ENCODE measurements around the gene TMEM131L. TPM values are rescaled to one million over a fixed set of nuclear protein-coding genes. Genes with fewer than 3 reads are reported as not detected.
A peak's percentile ranks its signal among the peaks of the same experiment; 100 is the strongest.
"Not testable (repeated sequence)": the region's sequence is repeated elsewhere in the genome, so short reads cannot be mapped to it uniquely, and the experiment has no call there.

The TMEM131L gene
- total RNA-seq, 1 donor from 2014 or later, result 18.9 TPM

DNA sequence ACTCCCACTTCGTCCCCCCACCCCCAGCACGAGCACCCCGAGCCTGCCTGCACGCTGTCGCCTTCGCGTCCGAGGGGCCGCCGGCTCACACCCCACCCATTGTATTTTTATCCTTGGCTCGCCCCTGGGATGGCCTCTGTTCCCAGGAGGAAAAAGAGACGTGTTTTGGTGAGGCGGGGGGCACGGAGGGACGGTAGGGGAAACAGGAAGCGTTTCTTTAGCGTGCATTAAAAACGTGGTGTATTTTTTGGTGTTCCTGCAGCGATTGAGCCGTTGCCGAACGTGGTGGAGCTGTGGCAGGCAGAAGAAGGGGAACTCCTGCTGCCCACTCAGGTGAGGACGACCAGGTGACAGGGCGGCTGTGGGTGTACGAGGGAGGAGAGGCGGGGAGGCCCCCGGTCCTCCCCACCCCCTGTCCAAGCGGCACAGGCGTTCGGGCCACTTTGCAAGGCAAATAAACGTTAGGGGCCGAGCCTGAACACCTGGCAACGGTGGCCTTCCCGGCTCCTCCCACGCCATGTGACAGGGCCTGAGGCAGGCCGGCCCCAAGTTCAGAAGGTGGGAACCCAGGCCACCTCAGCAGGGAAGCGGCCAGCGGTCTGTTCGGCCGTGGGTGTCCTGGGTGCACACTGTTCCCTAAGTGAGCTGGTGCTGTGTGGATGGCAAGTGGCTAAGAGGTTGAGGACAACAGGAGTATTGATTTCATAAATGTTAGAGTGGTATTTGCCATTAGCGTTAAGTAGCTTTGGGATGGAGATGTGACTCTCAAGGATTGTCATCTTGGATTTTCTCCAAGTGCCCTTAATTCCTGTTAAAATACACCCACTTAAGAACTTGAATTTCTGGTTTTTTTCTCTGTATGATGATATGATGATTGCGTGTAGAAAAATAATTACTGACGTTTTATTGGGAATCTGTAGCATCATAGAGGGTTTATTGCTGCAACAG lies 1.1 kb downstream of the TMEM131L start:
- DNase-seq (ENCODE audit: low spot score, unreplicated experiment), result peak; percentile 52
- Mint-ChIP-seq H3K9me3 (ENCODE audit: low read depth) (no peaks in the 10 kb centered on the region), H3K4me3 (ENCODE audit: low read depth) (peak overlapping the region; percentile 87), H3K27ac (peak overlapping the region; percentile 85), H3K4me1 (ENCODE audit: low read depth) (peaks cover 9% of the 10 kb centered on the region), H3K36me3 (ENCODE audit: insufficient read depth) (peaks cover 1% of the 10 kb centered on the region), H3K27me3 (peaks cover 24% of the 10 kb centered on the region)
- no peak for TF ChIP-seq CTCF (IDR thresholded peaks at IDR 0.05; ENCODE audit: unreplicated experiment)

- no peak for DNase-seq (ENCODE audit: low spot score, unreplicated experiment)
- no peak overlapping the region for H3K27ac Mint-ChIP-seq
- H3K36me3 Mint-ChIP-seq (ENCODE audit: insufficient read depth), result peaks cover 1% of the 10 kb centered on the region
- peaks cover 24% of the 10 kb centered on the region for H3K27me3 Mint-ChIP-seq
- H3K4me3 Mint-ChIP-seq (ENCODE audit: low read depth), result peak overlapping the region; percentile 87
- TF ChIP-seq CTCF (IDR thresholded peaks at IDR 0.05; ENCODE audit: unreplicated experiment), result no peak
- H3K9me3 Mint-ChIP-seq (ENCODE audit: low read depth), result no peaks in the 10 kb centered on the region
- H3K4me1 Mint-ChIP-seq (ENCODE audit: low read depth), result peaks cover 9% of the 10 kb centered on the region
Measured at GRCh38 chr4:153467897-153468262, 1.7 kb downstream of the TMEM131L start.

DNA sequence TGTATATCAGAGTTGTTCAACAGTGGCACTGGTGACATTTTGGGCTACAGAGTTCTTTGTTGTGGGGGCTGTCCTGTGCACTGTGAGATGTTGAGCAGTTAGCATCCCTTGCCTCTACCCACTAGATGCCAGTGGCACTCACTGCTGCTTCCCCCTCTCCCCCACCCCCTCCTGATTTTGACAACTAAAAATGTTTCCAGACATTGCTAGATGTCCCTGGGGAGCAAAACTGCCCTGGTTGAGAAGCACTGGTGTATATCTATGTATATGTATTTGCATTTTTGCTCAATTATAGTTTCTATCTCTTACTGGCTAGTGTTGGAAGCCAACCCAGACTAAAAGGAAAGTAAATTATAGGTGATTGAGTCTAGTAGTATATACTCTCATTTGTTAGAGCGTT lies 2.4 kb downstream of the TMEM131L start:
- H3K4me3 Mint-ChIP-seq (ENCODE audit: low read depth), result no peak overlapping the region
- TF ChIP-seq CTCF (IDR thresholded peaks at IDR 0.05; ENCODE audit: unreplicated experiment), result no peak
- DNase-seq (ENCODE audit: low spot score, unreplicated experiment), result no peak
- peaks cover 21% of the 10 kb centered on the region for H3K27me3 Mint-ChIP-seq
- no peak overlapping the region for H3K27ac Mint-ChIP-seq
- H3K9me3 Mint-ChIP-seq (ENCODE audit: low read depth), result no peaks in the 10 kb centered on the region
- peaks cover 9% of the 10 kb centered on the region for H3K4me1 Mint-ChIP-seq (ENCODE audit: low read depth)
- H3K36me3 Mint-ChIP-seq (ENCODE audit: insufficient read depth), result peaks cover 3% of the 10 kb centered on the region

DNA sequence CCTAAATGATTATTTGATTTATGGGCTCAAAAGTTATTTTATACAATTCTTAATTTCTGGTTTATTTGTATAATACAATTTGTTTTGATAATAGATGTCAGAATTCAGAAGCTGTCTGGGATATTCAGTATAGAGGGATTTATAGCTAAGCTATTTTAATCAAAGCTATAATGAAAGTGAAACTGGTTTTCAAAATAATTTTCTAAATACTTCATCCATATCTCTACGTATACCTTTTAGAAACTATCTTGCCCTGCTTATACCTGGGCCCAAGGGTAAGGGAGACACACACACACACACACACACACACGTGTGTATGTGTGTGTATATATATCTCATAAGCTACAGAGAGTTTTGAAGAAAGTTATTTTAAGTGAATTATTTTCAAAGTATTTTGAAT lies 2.9 kb downstream of the TMEM131L start:
- Mint-ChIP-seq H3K27ac (no peak overlapping the region), H3K36me3 (ENCODE audit: insufficient read depth) (peaks cover 3% of the 10 kb centered on the region), H3K27me3 (peaks cover 18% of the 10 kb centered on the region), H3K4me3 (ENCODE audit: low read depth) (no peak overlapping the region), H3K9me3 (ENCODE audit: low read depth) (no peaks in the 10 kb centered on the region), H3K4me1 (ENCODE audit: low read depth) (peaks cover 9% of the 10 kb centered on the region)
- no peak for DNase-seq (ENCODE audit: low spot score, unreplicated experiment)
- TF ChIP-seq CTCF (IDR thresholded peaks at IDR 0.05; ENCODE audit: unreplicated experiment), result no peak

- not testable (repeated sequence) for H3K27ac Mint-ChIP-seq; H3K4me3 Mint-ChIP-seq (ENCODE audit: low read depth); H3K4me1 Mint-ChIP-seq (ENCODE audit: low read depth); H3K27me3 Mint-ChIP-seq; H3K36me3 Mint-ChIP-seq (ENCODE audit: insufficient read depth); H3K9me3 Mint-ChIP-seq (ENCODE audit: low read depth); DNase-seq (ENCODE audit: low spot score, unreplicated experiment)
Measured at GRCh38 chr4:153471071-153471697, 5.0 kb downstream of the TMEM131L start.

Measured in progenitor cell of endocrine pancreas (in vitro differentiated cells).